HL-60/S4 treated with retinoic acid at 250 ng/mL for 4 days and 3 days (cell line): ENCODE data around the gene HBS1L.

ENCODE experiments used
- in situ Hi-C: fragments of 300-500 bp; cut with MboI; formaldehyde crosslinking; loops from 2 replicates; pipeline ENCODE4 v1.7.0; 2022; ENCODE audit warnings: low sequenced_read_pairs

Gene HBS1L

DNA sequence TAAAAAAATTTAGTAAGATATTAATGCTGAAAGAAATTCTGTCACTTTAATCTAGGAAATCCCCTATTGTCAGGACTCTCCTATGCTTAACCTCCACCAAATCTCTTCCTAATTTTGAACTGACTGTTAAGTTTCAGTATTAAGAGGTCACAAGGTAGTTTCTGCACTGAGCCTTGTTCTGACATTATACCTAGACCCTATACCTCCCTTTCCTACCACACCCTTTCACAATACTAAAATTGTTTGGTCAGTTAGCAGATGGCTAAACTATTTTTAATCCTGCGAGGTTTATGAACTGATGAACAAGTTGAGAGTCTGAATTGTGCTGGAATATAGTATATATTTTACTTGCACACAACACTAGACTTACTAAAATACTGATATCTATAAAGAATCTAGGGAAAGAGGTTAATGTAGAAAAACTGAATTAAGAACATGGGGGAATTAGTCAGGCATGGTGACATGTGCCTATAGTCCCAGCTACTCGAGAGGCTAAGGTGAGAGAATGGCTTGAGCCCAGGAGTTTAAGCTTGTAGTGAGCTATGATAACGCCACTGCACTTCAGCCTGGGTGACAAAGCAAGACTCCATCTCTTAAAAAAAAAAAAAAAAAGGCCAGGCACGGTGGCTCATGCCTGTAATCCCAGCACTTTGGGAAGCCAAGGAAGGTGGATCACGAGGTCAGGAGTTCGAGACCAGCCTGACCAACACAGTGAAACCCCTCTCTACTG lies 51.5 kb downstream of the HBS1L start:
- in situ Hi-C loops: no loop called here

DNA sequence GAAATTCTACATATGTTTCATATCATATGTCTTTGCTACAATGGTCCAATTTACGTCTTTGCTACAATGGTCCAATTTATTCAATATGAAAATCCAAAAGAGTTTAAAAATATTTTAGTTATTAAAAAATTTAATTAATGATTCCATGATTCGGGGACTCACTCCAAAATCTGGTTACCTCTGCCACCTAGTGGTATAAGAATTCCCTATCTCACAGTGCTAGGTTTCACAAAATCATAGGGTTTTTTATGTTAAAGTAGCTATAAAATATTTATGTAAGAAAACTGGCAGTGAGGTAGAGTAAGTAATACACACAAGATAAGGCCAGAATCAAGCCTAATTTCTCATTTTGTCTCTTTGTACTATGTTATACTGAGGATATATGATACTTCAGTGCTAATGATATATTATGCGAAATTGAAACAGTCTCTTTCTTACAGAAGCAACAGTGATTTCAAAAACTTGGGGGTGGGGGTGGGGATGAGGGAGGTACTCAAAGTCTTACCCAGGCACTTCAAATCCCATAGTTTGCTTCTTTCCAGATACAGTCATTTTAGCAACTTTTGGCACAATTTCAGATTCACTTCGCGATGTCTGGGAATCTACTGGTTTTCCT lies 52.3 kb downstream of the HBS1L start:
- in situ Hi-C loops: no loop called here

DNA sequence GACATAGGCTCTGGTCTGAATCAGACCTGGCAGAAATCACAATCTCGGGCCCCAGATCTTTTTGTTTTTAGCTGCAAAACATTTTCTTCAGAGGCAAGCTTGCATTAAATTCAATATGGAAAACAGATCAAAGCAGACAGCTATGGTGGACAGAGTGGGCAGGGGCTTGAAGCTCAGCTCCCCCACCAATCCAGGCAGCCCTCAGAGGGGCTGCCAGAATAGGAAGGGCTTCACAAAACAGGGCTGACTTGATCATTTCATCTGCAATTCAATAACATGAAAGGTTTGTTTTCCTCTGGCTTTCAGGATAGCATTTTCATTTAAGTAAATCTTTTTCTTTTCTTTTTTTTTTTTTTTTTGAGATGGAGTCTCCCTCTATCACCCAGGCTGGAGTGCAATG lies 55.5 kb downstream of the HBS1L start:
- in situ Hi-C loops: no loop called here

DNA sequence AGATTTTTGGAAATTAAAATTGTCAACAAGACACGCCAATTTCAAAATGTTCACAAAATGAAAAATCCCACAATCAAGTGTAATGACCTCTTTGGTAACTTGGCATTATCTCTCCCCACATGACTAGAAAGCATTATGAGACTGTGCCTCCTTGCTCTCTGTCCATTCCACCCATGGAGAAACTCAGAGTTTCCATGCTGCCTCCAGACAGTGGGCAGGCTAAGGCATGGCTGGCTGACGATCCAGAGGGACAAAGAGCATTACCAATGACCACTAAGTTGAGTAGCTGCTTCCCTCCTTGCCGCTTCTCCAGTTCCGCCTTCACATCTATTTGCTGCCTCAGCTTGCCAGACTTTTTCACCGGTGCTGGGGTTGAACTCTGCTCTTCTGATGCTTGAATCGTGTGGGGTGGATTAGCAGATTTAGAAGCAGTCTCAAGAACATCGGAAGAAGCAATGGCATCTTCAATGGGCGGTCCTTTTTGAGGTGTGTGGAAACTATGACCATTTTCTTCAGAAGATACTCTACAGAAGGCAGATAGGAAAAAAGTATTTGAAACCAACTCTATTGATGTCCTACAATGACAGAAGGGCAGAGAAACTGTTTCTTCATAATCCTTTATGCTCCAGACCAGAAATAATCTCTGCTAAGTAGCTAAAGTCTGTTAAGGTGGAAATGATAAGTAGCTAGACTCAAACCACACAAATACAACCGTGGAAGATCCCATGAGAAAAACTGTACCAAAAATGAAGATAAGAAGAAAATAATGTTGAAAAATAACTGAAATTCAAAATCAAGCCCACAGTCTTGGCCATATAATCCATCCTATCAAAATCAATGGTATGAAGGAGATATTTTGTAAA lies 57.3 kb downstream of the HBS1L start:
- in situ Hi-C loops: no loop called here

DNA sequence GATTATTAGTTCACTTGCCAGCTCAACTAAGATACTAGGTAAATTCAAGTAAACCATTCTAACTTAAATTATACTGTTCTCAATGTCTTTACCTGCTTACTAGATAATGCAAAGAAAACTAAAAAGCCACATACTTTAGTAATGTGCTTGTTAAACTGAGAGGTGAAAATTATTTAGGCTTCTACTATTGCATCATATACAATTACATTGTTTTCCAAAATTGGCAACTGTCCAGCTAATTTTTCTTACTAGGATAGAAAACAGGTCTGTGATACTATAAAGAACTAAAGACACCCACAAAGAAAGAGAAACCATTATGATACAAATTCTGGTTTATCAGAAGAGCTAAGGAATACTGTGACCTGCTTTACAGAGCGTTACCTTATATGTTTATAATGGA lies 59.1 kb downstream of the HBS1L start:
- in situ Hi-C loops: no loop called here

- in situ Hi-C loops: no loop called here
These were observed 60.2 kb downstream of the HBS1L start for GRCh38 chr6:134994431-134994830.

GRCh38 chr6:134992155-134992554 lies 62.5 kb downstream of the HBS1L start:
- in situ Hi-C loops: no loop called here

DNA sequence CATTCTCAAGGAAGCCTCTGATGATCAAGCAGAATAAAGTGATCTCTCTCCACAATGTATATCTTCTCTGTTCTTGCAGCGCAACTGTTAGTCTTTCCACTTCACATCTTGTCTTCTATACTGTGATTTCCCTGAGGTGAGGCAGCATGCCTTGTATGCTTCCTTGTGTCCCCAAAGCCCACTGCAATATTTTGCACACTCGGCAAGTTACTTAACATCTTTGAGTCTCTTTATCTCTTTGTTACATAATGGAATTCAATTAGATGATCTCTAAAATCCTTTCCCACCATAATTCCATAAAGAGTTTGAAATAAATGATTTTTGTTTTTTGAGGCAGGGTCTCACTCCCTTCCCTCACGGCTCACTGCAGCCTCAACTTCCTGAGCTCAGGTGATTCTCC lies 64.4 kb downstream of the HBS1L start:
- in situ Hi-C loops: no loop called here

- in situ Hi-C loops: no loop called here
These were observed 69.8 kb downstream of the HBS1L start for GRCh38 chr6:134984821-134985220.

GRCh38 chr6:134983823-134984222 lies 70.8 kb downstream of the HBS1L start:
- in situ Hi-C loops: no loop called here

DNA sequence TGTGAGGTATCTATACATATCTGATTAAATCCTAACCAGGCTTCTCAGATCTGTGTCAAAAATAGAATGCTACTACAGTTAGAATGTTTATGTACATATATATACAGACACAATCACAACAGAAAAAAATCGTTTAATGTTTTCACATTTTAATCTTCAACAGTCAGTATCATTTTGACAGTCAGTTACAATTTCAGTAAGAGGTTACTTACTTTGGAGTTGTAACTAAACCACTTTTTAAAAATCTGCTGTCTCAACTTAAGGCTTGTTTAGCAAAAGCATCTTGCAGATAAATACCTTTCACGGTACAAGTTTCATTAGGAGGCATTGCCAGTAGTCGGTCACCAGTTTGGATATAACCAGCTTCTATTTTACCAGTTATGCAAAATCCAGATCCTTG lies 72.5 kb downstream of the HBS1L start:
- in situ Hi-C loops: no loop called here

DNA sequence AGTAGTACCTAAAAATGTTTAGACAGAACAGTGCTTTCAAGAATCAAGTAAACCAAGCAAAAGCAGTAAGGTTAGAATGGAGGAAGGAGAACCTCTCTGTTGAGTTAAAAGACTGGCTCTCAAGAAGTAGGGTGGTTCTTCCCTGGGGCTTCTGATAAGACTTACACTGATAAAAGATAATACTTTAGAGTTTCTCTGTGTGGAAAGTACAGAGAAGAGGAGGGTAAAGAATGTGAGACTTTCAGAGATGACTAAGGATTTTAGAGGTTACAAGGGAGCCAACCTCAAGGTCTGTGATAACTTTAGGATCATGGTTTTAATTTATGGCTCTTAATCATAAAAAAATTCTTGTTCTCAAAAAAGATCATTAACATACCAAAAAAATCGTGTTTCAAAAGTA lies 73.8 kb downstream of the HBS1L start:
- in situ Hi-C loops: no loop called here

DNA sequence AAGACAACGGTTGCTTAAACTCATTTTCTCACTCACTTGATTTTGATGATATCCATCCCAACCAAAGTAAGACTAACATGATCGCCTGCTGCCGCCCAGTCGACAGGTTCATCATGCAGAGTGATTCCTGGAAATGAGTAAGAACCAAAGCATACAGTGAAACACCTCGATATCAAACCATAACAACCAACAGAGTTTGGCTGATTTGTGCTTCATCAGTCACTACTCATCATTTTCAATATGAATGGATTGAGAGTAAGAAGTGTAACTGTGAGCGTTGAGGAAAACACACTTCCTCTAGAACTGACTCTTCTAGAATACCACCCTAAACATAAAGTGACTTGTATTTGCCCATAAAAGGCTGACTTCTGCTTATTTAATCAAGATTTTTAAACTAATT lies 75.5 kb downstream of the HBS1L start:
- in situ Hi-C loops: no loop called here

DNA sequence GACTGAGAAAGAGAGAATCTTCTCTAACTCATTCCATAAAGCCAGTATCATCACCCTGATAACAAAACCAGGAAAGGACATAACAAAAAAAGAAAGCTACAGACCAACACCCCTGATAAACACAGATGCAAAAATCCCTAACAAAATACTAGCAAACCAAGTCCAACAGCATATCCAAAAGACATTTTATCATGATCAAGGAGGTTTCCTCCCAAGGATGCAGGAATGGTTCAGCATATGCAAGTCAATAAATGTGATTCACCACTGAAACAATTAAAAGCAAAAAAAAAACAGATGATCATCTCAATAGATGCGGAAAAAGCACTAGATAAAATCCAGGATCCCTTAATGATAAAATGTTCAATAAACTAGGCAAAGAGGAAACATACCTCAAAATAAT lies 80.3 kb downstream of the HBS1L start:
- in situ Hi-C loops: no loop called here

DNA sequence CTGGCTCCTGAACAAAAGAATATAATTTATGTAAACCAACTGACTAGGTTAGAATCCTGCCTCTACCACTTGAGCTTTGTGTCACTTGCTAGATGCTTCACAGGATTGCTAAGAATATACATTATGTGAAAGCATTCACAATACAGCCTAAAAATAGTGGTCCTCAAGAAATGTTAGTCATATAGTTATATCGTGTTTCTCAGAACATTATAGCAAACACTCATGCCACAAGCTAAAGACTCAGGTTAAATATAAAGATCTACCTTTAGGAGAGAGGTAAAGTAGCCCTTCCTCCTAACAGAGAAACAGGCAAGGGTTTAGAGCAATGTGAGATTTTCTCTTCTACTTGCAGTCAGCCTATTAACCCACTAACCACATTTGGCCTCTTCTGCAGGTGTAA lies 86.9 kb downstream of the HBS1L start:
- in situ Hi-C loops: no loop called here

GRCh38 chr6:134964451-134965203 lies 90.0 kb downstream of the HBS1L start:
- in situ Hi-C loops: no loop called here

- in situ Hi-C loops: no loop called here
These were observed 92.2 kb downstream of the HBS1L start for GRCh38 chr6:134962421-134962820.

GRCh38 chr6:134961366-134961765 lies 93.3 kb downstream of the HBS1L start:
- in situ Hi-C loops: no loop called here

- in situ Hi-C loops: no loop called here
These were observed 95.0 kb downstream of the HBS1L start for GRCh38 chr6:134959603-134960002.

GRCh38 chr6:134956676-134957075 lies 97.9 kb downstream of the HBS1L start:
- in situ Hi-C loops: no loop called here

- in situ Hi-C loops: no loop called here
These were observed 98.6 kb downstream of the HBS1L start for GRCh38 chr6:134956032-134956431.
